ENCODE results near the gene LMF1.

The LMF1 gene

DNA sequence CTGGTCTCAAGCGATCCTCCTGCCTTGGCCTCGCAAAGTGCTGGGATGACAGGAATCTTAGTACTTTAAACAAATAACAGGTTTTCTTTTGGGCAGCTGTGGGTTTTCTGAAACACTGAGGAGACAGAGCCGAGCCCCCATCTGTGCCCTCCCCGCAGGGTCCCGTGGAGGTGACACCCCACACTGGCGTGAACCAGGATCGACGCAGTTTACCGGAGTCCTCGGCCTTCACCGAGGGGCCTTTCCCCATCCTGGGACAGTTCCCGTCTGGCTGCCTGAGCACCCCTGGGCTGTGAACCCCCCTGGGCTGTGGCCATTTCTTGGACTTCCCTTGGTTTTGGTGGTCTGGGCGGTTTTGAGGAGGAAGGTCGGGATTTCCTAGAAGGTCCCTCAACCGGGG lies 154.9 kb downstream of the LMF1 start:
- TF ChIP-seq, protein P1, sequence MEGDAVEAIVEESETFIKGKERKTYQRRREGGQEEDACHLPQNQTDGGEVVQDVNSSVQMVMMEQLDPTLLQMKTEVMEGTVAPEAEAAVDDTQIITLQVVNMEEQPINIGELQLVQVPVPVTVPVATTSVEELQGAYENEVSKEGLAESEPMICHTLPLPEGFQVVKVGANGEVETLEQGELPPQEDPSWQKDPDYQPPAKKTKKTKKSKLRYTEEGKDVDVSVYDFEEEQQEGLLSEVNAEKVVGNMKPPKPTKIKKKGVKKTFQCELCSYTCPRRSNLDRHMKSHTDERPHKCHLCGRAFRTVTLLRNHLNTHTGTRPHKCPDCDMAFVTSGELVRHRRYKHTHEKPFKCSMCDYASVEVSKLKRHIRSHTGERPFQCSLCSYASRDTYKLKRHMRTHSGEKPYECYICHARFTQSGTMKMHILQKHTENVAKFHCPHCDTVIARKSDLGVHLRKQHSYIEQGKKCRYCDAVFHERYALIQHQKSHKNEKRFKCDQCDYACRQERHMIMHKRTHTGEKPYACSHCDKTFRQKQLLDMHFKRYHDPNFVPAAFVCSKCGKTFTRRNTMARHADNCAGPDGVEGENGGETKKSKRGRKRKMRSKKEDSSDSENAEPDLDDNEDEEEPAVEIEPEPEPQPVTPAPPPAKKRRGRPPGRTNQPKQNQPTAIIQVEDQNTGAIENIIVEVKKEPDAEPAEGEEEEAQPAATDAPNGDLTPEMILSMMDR (IDR thresholded peaks at IDR 0.05; ENCODE audit: control insufficient read depth, extremely low read depth, insufficient read depth), result no peak
- H3K4me3 ChIP-seq (ENCODE audit: low read depth, low read length), result no peak overlapping the region
- no peak for DNase-seq (ENCODE audit: low read depth)

DNA sequence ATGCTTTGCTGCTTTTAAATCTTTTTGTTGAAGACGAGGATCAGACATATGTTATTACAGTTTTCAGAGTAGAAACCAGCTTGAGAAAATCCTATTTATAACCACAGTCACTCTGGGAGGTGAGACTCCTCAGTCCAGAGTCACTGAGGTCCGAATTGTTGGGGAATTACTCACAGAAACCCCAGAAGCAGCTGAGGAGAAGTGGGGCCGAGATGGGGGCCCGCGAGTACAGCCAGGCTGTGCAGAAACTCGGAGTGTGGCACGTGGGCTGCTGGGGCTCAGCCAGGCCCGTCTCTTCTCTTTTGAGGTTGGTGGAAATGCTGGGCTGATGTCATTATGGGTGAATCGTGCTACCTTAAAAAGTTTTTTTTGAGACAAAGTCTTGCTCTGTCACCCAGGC lies 155.8 kb downstream of the LMF1 start:
- TF ChIP-seq, protein P1 (IDR thresholded peaks at IDR 0.05; ENCODE audit: control insufficient read depth, extremely low read depth, insufficient read depth), result no peak
- no peak for DNase-seq (ENCODE audit: low read depth)
- no peak overlapping the region for H3K4me3 ChIP-seq (ENCODE audit: low read depth, low read length)

DNA sequence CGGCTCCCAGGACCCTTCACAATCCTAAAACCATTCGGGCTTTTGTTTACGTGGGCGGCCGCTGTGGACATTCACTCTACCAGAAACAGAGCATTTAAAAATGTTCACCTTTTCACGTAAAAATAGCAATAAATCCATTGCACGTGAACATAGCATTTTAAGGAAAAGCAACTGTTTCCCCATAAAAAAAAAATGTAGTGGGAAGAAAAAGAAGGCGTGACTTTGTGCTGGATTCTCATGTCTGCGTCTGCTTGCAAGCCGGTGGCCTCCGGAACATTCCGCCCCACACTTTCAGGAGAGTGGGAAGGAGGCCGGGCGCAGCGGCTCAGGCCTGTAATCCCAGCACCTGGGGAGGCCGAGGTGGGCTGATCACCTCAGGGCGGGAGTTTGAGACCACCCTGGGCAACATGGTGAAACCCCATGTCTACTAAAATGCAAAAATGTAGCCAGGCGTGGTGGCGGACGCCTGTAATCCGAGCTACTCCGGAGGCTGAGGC lies 156.8 kb downstream of the LMF1 start:
- no peak for DNase-seq (ENCODE audit: low read depth)
- H3K4me3 ChIP-seq (ENCODE audit: low read depth, low read length), result no peak overlapping the region
- TF ChIP-seq, protein P1 (IDR thresholded peaks at IDR 0.05; ENCODE audit: control insufficient read depth, extremely low read depth, insufficient read depth), result no peak

DNA sequence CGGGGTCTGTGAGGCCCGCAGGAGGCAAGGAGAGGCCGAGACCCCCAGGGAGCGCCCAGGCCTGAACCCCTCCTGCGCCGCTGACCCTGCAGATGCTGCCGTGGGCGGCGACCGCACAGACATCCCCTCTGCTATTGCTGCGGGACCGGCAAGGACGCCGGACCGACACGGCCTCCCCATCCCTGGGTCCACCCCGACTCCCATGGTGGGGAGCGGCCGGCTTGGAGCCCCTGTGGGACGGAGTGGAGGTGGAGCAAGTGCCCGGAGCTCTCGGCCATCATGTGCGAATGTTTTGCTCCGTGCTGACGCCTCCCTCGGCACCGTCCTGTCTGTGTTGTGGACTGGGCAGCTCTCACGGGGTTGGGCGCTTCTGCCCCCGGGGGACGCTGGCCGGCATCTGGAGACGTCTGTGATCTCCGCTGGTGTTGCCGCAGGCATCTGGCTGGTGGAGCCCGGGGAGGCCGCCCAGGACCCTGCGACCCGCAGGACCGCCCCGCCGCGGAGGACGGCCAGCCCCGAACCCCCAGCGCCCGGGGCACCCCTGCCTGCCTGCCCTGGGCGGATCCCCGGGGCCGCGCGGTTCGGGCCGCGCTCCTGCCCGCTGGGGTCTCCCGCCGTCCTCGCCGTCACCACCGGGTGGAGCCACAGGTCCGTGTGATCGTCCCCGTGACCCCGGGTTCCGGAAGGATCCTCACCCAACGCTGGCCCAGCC lies 157.4 kb downstream of the LMF1 start:
- H3K4me3 ChIP-seq (ENCODE audit: low read depth, low read length), result no peak overlapping the region
- no peak for DNase-seq (ENCODE audit: low read depth)
- TF ChIP-seq, protein P1 (IDR thresholded peaks at IDR 0.05; ENCODE audit: control insufficient read depth, extremely low read depth, insufficient read depth), result peak; percentile 77

DNA sequence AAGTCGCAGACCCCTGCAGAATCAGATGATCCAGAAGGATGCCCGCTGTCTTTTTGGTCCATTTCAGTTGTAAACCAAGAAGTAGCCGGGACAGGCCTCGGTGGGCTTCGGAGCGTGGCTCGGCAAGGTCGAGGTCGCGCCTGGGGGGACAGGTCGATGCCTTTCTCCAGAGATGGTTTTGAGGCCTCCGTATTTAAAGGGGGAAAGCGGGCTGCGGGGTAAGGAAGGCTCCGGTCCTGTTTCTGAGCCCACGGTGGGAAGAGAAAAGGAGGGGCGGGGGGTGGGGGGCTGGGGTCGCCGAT lies 162.7 kb downstream of the LMF1 start:
- H3K4me3 ChIP-seq (ENCODE audit: low read depth, low read length), result peak overlapping the region; percentile 71
- TF ChIP-seq, protein P1 (IDR thresholded peaks at IDR 0.05; ENCODE audit: control insufficient read depth, extremely low read depth, insufficient read depth), result no peak
- DNase-seq (ENCODE audit: low read depth), result no peak

DNA sequence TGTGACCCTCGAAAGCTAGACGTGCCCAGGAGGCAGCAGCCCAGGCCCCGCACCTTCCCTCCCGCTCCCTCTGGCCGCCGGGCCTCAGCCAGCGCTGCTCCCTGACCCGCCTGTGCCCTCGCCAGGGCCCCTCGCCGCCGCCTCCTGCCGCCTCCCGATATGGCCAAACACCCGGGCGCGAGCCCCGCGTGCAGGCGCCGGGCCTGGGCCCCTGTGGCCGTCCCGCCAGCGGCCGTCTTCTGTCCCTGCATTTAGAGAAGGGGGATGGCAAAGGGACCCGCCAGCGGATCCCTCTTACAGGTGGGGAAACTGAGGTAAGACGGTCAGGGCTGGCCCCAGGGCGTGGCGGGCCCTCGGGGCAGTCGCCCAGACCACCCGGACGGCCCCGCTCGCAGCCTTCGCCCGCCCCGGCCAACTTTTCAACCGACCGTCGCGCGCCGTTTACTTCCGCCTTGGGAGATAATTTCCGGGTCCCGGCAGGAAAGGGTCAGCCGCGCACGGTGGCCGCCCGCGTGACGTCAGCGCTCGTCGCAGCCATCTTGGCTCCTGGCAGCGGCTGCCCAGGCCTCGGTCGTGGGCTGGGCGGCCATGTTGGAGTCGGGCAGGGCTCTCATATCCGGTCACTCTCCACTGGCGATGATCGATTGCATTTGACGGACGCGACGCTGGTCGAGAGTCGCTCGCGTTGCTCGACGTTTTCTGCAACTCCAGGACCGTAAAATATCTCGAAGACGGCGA lies 163.3 kb downstream of the LMF1 start:
- DNase-seq (ENCODE audit: low read depth), result peak; percentile 61
- peak overlapping the region; percentile 71 for H3K4me3 ChIP-seq (ENCODE audit: low read depth, low read length)
- TF ChIP-seq, protein P1 (IDR thresholded peaks at IDR 0.05; ENCODE audit: control insufficient read depth, extremely low read depth, insufficient read depth), result no peak

All from LNCaP clone FGC (cell line).